Stimulated activated CD8-positive, alpha-beta memory T cell treated with anti-CD3 and anti-CD28 coated beads, Interleukin-4, amount 100 ng/mL, for 1 hour (primary cell): ENCODE data around the gene APOC4.
"Not testable (repeated sequence)": the region's sequence is repeated elsewhere in the genome, so short reads cannot be mapped to it uniquely, and the experiment has no call there.

Experiments
- DNase-seq, 2 donors: peaks; one replicate each; pipeline ENCODE4 v3.0.0-alpha.2; 2020; ENCODE audit warnings: low read depth in 2 of 2, low spot score in 1 of 2

Gene APOC4

DNA sequence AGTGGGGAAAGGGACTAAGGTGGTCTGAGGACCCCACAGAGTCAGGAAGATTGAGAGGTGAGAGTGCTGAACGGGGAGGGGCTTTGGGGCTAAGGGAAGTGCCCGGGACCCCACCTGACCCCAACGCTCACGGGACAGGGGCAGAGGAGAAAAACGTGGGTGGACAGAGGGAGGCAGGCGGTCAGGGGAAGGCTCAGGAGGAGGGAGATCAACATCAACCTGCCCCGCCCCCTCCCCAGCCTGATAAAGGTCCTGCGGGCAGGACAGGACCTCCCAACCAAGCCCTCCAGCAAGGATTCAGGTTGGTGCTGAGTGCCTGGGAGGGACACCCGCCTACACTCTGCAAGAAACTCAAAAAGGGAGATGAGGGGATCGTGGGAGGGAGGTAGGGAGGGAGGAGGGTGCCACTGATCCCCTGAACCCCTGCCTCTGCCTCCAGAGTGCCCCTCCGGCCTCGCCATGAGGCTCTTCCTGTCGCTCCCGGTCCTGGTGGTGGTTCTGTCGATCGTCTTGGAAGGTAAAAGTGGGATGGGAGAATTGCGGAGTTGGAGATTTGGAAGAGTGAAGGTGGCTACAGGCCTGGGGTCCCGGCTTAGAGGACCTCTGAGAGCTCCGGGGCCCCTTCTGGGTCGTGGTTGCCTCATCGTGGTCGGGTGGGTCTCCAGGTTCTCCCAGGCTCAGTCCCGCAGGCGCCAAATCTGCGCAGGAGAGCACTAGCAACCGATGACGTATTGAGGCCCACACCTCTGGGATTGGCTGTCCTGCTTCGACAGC lies 27.4 kb upstream of the APOC4 start, which contains the start of gene APOC1:
Gene APOC1 (plus strand): TSS at position 176 of the 774 bp plus-strand sequence. CDS start 284 bp downstream, at position 460.
- DNase-seq = peak; percentile 46 to 55

DNA sequence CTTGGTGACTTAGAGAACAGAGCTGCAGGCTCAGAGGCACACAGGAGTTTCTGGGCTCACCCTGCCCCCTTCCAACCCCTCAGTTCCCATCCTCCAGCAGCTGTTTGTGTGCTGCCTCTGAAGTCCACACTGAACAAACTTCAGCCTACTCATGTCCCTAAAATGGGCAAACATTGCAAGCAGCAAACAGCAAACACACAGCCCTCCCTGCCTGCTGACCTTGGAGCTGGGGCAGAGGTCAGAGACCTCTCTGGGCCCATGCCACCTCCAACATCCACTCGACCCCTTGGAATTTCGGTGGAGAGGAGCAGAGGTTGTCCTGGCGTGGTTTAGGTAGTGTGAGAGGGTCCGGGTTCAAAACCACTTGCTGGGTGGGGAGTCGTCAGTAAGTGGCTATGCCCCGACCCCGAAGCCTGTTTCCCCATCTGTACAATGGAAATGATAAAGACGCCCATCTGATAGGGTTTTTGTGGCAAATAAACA lies 17.8 kb upstream of the APOC4 start:
- DNase-seq = no peak

DNA sequence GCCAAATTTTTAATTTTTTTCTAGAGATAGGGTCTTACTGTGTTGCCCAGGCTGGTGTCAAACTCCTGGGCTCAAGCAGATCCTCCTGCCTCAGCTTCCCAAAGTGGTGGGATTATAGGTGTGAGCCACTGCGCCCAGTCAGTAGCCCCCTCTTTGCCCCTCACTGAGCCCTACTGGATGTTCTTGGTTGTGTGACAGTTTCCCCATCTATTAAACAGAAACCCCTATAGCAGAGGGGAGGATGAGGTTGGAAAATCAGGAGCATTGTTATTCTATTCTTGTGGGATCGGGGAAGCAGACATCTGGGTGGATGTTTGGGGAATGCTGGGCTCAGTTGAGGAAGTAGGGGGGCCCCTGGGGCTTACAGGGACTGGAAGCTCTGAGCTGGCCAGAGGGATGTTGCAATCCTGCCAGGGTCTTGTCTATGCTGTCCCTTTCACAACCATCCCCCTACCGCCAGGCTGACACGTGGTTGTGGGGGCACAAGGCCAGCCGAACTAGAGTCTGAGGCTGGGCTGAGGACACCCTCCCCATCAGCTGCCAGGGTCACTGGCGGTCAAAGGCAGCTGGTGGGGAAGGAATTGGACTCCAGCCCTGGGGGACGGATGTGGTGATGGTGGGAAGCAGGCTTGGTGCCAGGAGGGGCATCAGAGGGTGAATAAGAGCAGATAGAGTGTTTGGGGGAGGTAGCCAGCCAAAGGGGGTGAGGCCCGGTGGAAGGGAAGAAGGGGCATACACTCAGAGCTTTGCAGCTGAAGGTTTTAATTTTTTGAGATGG lies 16.7 kb upstream of the APOC4 start:
- DNase-seq = no peak

DNA sequence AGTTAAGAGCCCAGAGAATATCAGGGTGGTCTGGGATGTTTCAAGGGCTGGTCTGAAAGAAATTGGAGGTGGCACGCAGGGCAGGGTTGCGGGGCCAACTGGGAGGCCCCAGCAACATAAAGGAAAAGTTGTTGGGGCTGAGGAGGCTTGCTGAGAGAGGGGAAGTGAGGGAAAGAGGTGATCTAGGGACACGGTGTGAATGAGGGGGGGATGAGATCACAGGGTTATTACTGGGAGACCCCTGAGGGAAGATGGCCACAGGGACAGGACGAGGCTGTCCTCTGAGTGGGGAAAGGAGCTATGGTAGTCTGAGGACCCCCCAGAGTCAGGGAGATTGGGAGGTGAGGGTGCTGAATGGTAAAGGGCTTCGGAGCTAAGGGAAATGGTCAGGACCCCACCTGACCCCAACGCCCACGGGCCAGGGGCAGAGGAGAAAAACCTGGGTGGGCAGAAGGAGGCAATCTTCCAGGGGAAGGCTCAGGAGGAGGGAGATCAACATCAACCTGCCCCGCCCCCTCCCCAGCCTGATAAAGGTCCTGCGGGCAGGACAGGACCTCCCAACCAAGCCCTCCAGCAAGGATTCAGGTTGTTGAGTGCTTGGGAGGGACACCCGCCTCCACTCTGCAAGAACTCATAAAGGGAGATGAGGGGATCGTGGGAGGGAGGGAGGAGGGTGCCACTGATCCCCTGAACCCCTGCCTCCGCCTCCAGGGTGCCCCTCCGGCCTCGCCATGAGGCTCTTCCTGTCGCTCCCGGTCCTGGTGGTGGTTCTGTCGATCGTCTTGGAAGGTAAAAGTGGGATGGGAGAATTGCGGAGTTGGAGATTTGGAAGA lies 15.6 kb upstream of the APOC4 start:
- DNase-seq = not testable (repeated sequence)

DNA sequence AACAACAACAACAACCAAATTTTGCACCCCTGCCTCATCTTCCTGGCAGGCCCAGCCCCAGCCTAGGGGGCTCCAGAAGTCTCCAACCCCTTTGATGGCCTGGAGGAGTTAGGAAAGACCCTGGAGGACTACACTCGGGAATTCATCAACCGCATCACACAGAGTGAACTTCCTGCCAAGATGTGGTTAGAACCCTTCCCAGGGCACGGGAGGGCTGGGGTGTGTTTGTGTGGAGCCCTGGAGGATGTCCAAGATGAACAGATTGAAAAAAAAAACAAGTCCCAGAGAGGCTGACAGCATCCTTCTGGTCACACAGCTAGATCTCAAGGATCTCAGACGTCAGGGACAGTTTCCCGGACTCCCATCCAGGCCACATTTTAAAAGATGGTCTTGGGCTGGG lies 14.3 kb upstream of the APOC4 start:
- no peak for DNase-seq

DNA sequence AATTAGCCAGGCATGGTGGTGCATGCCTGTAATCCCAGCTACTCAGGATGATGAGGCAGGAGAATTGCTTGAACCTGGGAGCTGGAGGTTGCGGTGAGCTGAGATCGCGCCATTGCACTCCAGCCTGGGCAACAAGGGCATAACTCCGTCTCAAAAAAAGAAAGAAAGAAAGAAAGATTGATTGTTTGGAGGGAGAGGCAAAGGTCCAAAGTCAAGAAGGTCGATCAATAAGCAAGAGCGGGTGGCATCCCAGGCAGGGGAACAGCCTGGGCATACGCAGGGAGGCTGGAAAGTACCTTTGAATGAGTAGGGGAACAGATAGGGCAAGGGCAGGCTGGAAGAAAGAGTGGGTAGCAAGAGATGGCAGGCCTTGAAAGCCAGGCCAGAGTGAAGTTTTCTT lies 11.9 kb upstream of the APOC4 start:
- no peak for DNase-seq

DNA sequence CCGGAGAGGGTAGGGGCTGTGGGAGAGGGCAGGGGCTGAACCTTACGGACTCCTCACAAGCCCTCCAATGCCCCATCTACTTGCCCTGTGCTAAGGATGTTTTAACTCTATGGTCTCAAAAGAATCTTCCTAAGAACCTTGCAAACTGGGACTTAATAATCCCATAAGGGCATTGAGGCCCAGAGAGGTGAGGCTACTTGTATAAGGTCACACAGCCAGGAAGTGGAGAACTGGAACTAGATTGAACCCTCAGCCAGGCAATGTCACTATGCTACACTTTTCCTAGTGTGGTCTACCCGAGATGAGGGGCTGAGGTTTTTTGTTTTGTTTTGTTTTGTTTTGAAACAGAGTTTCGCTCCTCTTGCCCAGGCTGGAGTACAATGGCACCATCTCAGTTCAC lies 10.5 kb upstream of the APOC4 start:
- no peak for DNase-seq

DNA sequence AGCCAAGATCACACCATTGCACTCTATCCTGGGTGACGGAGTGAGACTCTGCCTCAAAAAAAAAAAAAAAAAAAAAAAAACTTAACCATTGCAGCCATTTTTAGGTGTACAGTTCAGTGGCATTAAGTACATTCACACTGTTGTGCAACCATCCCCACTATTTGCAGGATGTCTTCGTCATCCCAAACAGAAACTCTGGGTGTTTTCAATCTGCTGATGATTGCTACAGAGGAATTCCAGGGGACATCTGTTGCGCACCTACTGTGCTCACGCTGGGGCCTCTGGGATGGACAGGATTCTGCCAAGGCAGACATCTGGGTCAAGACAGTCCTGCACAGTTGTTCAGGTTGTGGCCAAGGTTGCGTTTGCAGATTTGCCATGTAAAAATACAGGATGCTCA lies 2.4 kb upstream of the APOC4 start:
- DNase-seq = no peak

DNA sequence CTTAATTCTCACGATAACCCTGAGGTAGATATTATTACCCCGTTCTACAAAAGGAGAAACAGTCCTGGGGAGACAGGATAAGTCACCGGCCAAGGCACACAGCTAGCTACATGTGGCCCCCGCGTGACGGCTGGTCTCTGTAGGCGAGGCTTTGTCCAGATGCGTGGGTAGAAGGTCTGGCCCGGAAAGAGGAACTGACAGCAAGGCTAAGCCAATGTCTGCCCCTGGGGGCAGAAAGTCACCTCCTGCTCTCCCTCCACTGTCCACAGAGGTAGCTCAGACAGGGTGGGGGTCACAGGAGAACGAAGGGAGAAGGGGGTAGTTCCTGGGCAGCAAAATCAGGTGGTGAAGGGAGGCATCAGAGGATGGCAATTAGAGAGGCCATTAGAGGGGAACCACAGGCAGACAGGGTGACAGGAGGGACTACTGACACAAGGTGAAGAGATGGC lies 1.8 kb downstream of the APOC4 start:
- no peak for DNase-seq

DNA sequence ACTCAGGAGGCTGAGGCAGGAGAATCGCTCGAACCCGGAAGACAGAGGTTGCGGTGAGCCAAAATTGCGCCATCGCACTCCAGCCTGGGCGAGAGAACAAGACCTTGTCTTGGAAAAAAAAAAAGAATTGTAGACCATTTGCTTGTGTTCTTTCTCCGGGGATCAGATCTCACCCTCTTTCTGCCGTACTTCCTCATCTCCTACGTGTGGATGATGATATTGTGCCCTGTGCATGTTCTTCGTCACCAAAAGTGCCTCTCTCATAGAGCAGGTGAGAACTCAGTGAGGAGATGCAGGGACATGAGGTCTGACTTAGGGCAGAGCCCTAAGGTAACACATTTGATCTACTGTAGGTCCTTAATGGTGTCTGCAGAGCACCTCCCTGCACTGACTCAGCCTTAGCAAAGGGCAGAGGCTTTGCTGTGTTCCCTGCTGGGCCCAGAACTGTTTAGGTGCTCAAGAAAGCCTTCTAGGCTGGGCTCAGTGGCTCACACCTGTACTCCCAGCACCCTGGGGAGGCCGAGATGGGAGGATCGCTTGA lies 5.1 kb downstream of the APOC4 start:
- DNase-seq = no peak

DNA sequence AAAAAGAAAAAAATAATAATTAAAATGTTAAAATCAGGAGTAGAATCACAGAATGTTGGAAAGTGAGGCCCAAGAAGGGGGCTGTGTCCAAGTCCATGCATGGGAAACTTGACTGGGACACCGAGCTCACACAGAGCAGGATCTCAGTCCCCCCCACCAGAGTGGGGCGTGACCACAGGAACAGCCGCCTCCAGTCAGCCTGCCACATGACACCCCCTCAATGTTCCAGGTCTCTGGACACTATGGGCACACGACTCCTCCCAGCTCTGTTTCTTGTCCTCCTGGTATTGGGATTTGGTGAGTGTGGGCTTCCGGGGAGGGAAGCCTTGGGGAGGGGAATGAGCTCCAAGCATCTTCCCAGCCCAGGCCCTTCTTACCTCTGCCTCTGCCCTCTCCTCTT lies 6.2 kb downstream of the APOC4 start:
- no peak for DNase-seq

DNA sequence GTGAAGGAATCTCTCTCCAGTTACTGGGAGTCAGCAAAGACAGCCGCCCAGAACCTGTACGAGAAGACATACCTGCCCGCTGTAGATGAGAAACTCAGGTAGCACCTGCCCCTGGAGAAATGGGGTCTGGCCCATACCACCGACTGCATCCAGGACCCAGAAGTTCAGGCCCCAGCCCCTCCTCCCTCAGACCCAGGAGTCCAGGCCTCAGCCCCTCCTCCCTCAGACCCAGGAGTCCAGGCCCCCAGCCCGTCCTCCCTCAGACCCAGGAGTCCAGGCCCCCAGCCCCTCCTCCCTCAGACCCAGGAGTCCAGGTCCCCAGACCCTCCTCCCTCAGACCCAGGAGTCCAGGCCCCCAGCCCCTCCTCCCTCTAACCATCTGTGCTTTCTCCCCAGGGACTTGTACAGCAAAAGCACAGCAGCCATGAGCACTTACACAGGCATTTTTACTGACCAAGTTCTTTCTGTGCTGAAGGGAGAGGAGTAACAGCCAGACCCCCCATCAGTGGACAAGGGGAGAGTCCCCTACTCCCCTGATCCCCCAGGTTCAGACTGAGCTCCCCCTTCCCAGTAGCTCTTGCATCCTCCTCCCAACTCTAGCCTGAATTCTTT lies 6.8 kb downstream of the APOC4 start:
- DNase-seq = no peak

DNA sequence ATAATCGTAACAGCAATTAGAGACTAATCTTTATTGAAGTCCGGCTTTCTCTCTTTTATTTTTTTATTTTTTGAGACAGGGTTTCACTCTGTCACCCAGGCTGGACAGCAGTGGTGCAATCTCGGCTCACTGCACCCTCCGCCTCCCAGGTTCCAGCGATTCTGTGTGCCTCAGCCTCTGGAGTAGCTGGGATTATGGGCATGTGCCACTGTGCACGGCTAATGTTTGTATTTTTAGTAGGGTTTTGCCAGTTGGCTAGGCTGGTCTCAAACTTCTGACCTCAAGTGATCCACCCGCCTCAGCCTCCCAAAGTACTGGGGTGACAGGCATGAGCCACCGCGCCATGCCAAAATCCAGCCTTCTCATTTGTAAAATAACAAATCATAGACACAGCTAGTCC lies 7.5 kb downstream of the APOC4 start:
- DNase-seq = no peak

DNA sequence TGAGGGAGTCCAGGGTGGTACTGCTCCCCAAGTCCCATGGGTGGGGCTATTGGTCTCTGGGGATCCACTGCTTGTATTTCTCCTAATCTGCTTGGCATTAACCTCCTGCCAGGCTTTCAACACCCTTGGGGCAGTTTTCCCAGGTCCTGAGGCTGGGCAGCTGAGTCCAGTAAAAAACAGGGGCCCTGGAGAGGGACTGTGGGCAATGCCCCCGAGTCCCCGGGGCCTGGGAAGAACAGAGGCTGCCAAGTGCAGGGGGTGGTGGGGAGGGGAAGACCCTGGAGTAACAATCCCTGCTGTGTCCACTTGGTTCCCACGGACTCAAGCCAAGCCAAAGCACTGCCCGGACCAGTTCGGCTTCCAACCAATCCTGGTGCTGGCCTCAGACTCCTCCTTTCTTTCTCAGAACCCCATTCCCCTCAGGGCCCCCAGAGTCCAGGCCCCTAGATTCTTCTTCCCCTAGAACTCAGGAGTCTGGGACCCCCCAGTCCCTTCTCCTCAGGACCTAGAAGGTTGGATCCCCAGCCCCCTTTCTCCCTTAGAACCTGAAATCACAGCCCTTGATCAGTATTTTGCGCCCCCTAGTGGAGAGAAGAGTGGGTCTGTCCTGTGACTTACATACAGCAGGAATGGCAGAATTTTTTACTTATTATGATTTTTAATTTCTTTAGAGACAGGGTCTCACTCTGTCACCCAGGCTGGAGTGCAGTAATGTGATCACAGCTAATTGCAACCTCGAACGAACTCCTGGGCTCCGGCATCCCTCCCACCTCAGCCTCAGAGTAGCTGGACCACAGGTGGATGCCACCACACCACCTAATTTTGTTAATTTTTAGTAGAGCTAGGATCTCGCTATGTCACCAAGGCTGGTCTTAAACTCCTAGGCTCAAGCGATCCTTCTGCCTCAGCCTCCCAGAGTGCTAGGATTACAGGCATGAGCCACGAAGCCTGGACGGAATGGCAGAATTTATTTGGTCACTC lies 9.4 kb downstream of the APOC4 start:
- peak; percentile 28 to 39 for DNase-seq

DNA sequence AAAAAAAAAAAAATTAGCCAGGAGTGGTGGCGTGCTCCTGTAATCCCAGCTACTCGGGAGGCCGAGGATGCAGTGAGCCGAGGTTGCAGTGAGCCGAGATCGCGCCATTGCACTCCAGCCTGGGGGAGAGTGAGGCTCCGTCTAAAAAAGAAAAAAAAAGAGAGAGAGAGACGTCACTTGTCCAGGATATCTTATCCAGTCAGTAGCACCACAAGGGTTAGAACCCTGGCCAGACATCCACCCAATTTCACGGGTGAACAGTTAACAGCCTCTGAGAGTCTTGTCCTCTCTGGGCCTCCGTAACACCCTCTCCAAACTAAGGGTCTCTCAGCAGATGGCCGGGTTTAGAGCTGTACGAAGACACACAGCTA lies 12.2 kb downstream of the APOC4 start:
- DNase-seq = no peak

DNA sequence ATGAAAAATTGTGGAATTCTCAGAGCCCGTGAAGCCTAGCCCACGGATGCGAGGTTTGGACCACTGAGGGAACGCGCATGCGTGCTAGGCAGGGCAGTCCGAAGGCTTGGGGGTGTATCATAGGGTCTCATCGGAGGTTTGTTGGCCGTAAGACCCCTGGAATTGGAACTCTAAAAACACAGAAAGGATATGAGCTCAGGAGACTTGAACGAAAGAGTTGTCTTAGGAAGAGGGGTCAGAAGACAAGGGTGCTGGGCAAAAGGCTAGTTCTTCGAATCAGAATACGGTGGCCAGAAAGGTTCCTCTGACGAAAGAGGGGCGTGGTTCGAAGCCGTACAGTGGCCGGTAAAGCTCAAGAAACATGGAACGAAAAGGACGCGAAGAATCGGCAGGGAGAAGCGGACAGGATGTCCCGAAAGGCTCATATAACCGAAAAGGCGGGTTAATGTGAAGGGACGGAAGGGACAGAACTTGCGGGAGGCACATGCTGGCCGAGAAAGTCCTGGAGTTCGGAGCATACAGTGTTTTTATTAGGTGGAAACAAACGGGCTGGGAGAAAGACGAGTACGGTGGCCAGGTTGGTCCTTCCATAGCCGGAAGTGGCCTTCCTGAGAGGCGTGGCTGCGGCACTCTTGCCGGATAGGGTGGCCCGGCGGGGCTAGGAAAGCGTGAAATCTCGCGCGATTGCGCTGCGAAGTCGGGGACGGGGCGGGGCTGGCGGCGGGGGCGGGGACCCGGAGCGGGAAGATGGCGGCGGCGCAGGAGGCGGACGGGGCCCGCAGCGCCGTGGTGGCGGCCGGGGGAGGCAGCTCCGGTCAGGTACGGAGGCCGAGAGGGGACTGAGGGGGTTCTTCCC lies 12.8 kb downstream of the APOC4 start, which contains the start of gene CLPTM1:
Gene CLPTM1 (plus strand): TSS at position 732 of the 856 bp plus-strand sequence. CDS start 16 bp downstream, at position 748.
- peak; percentile 93 to 94 for DNase-seq

DNA sequence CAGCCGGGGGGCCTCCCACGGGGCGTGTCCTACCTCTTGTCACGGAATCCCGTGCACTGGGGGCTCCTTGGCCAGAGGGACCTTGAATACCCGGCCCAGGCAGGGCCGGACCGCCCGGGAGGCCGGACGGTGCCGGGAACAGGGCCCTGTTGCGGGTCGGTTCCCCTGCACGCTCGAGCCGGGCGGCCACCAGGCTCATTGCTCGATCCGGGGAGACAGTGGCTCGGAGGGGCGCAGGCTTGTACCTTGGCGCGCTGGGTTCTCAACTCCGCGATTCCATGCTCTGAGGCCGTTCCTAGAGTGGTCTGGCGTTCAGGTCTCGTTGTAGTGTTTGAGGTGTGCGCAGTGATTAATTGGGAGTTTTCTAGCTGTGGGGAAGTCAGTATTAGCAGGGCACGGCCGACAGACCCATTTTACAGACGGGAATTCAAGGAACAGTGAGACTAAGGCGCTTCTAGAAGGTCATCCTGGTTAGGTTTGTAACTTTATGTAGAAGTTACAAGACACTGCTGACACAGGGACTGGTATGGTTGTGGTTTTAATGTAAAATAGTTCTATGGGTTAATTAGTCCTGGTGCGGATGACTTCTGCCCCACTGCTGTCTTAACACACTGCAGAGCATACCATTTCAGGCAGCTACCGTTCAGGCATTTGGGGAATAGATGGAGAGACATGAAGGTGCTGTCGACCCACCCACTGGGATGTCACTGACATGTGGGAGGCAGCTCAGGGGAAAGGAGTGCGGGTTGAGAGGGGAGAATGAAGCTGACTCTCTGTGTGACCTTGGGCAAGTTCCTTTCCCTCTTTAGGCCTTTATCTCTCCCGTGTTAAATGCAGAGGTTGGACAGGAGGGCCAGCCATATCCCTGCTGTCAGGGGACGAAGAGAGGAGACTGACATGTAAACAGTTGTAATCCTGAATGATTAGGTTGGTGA lies 13.7 kb downstream of the APOC4 start:
- no peak for DNase-seq
